ENCODE measurements around the gene TLDC2. TPM values are rescaled to one million over a fixed set of nuclear protein-coding genes. Genes with fewer than 3 reads are reported as not detected.
A peak's percentile ranks its signal among the peaks of the same experiment; 100 is the strongest.

The TLDC2 gene
- total RNA-seq, 1 donor from 2014 or later, result 0.34 TPM

- DNase-seq (ENCODE audit: low spot score, unreplicated experiment), result no peak
- H3K4me3 Mint-ChIP-seq (ENCODE audit: low read depth), result peak overlapping the region; percentile 75
- no peaks in the 10 kb centered on the region for H3K9me3 Mint-ChIP-seq (ENCODE audit: low read depth)
- H3K27ac Mint-ChIP-seq, result peak overlapping the region; percentile 73
- TF ChIP-seq CTCF (IDR thresholded peaks at IDR 0.05; ENCODE audit: unreplicated experiment), result no peak
- peaks cover 29% of the 10 kb centered on the region for H3K4me1 Mint-ChIP-seq (ENCODE audit: low read depth)
- H3K27me3 Mint-ChIP-seq, result no peaks in the 10 kb centered on the region
- peaks cover 1% of the 10 kb centered on the region for H3K36me3 Mint-ChIP-seq (ENCODE audit: insufficient read depth)
Observed at GRCh38 chr20:36861875-36862801, 13.8 kb upstream of the TLDC2 start.

- DNase-seq (ENCODE audit: low spot score, unreplicated experiment), result no peak
- H3K4me1 Mint-ChIP-seq (ENCODE audit: low read depth), result peaks cover 29% of the 10 kb centered on the region
- no peaks in the 10 kb centered on the region for H3K27me3 Mint-ChIP-seq
- no peaks in the 10 kb centered on the region for H3K9me3 Mint-ChIP-seq (ENCODE audit: low read depth)
- no peak overlapping the region for H3K4me3 Mint-ChIP-seq (ENCODE audit: low read depth)
- no peak overlapping the region for H3K27ac Mint-ChIP-seq
- H3K36me3 Mint-ChIP-seq (ENCODE audit: insufficient read depth), result peaks cover 1% of the 10 kb centered on the region
- TF ChIP-seq CTCF (IDR thresholded peaks at IDR 0.05; ENCODE audit: unreplicated experiment), result no peak
Observed at GRCh38 chr20:36862857-36863668, 12.9 kb upstream of the TLDC2 start.

GRCh38 chr20:36865076-36865860 is 10.7 kb upstream of the TLDC2 start:
- Mint-ChIP-seq H3K36me3 (ENCODE audit: insufficient read depth) (peaks cover under 1% of the 10 kb centered on the region), H3K9me3 (ENCODE audit: low read depth) (no peaks in the 10 kb centered on the region), H3K4me1 (ENCODE audit: low read depth) (peaks cover 17% of the 10 kb centered on the region), H3K4me3 (ENCODE audit: low read depth) (peak overlapping the region; percentile 77), H3K27me3 (no peaks in the 10 kb centered on the region), H3K27ac (peak overlapping the region; percentile 22)
- DNase-seq (ENCODE audit: low spot score, unreplicated experiment), result no peak
- TF ChIP-seq CTCF (IDR thresholded peaks at IDR 0.05; ENCODE audit: unreplicated experiment), result no peak

- H3K27ac Mint-ChIP-seq, result no peak overlapping the region
- DNase-seq (ENCODE audit: low spot score, unreplicated experiment), result no peak
- TF ChIP-seq CTCF (IDR thresholded peaks at IDR 0.05; ENCODE audit: unreplicated experiment), result no peak
- H3K27me3 Mint-ChIP-seq, result no peaks in the 10 kb centered on the region
- peaks cover 13% of the 10 kb centered on the region for H3K4me1 Mint-ChIP-seq (ENCODE audit: low read depth)
- no peak overlapping the region for H3K4me3 Mint-ChIP-seq (ENCODE audit: low read depth)
- H3K9me3 Mint-ChIP-seq (ENCODE audit: low read depth), result no peaks in the 10 kb centered on the region
- H3K36me3 Mint-ChIP-seq (ENCODE audit: insufficient read depth), result no peaks in the 10 kb centered on the region
Observed at GRCh38 chr20:36865861-36866149, 10.1 kb upstream of the TLDC2 start.

GRCh38 chr20:36866164-36866563 is 9.8 kb upstream of the TLDC2 start:
- Mint-ChIP-seq H3K27ac (no peak overlapping the region), H3K4me1 (ENCODE audit: low read depth) (peaks cover 12% of the 10 kb centered on the region), H3K9me3 (ENCODE audit: low read depth) (no peaks in the 10 kb centered on the region), H3K4me3 (ENCODE audit: low read depth) (no peak overlapping the region), H3K27me3 (no peaks in the 10 kb centered on the region), H3K36me3 (ENCODE audit: insufficient read depth) (no peaks in the 10 kb centered on the region)
- no peak for DNase-seq (ENCODE audit: low spot score, unreplicated experiment)
- TF ChIP-seq CTCF (IDR thresholded peaks at IDR 0.05; ENCODE audit: unreplicated experiment), result no peak
